HepG2 (cell line): ENCODE results near the gene NOP56. TPM values are rescaled to one million over a fixed set of nuclear protein-coding genes. Genes with fewer than 3 reads are reported as not detected.

ENCODE experiments used
- CBFB ChIP-seq: sonication (generic); formaldehyde crosslinking; IDR thresholded peaks from 2 replicates; pipeline ENCODE4 v1.4.0; 2020; ENCODE audit warnings: missing genetic modification reagents
- DRAP1 ChIP-seq: IDR thresholded peaks from 2 replicates; pipeline ENCODE4 v1.6.1; 2016; ENCODE audit warnings: missing genetic modification reagents, missing compliant biosample characterization
- KLF6 ChIP-seq: IDR thresholded peaks from 2 replicates; pipeline ENCODE4 v1.8.0; 2016; ENCODE audit warnings: missing biosample characterization, missing genetic modification reagents
- KMT2B ChIP-seq: IDR thresholded peaks from 2 replicates; pipeline ENCODE4 v1.6.1; 2016; ENCODE audit warnings: missing genetic modification reagents, missing compliant biosample characterization
- LBX2 ChIP-seq: sonication (generic); formaldehyde crosslinking; IDR thresholded peaks from 2 replicates; pipeline ENCODE4 v1.5.0; 2020; ENCODE audit warnings: missing genetic modification reagents, mild to moderate bottlenecking, borderline replicate concordance
- MATR3 ChIP-seq: sonication (generic); formaldehyde crosslinking; IDR thresholded peaks from 2 replicates; pipeline ENCODE4 v1.4.0; 2020; ENCODE audit warnings: missing genetic modification reagents
- MED8 ChIP-seq: sonication (generic); formaldehyde crosslinking; IDR thresholded peaks from 2 replicates; pipeline ENCODE4 v1.8.1; 2023; ENCODE audit warnings: mild to moderate bottlenecking, missing genetic modification reagents; ENCODE audit not compliant: insufficient replicate concordance
- MLX ChIP-seq: IDR thresholded peaks from 2 replicates; pipeline ENCODE4 v1.6.1; 2016
- MTERF4 ChIP-seq: sonication (generic); formaldehyde crosslinking; IDR thresholded peaks from 2 replicates; pipeline ENCODE4 v1.8.0; 2023; ENCODE audit warnings: mild to moderate bottlenecking, missing genetic modification reagents
- RBAK ChIP-seq: sonication (generic); formaldehyde crosslinking; IDR thresholded peaks from 2 replicates; pipeline ENCODE4 v1.5.1; 2020; ENCODE audit warnings: mild to moderate bottlenecking, missing genetic modification reagents
- RFX1 ChIP-seq: fragments of 450-650 bp; IDR thresholded peaks from 2 replicates; pipeline ENCODE4 v1.6.1; 2017
- RFX3 ChIP-seq: IDR thresholded peaks from 2 replicates; pipeline ENCODE4 v1.6.1; 2016; ENCODE audit warnings: missing biosample characterization, missing genetic modification reagents
- TBP ChIP-seq: sonication (generic); formaldehyde crosslinking; IDR thresholded peaks from 2 replicates; pipeline ENCODE4 v1.5.0; 2020; ENCODE audit warnings: missing genetic modification reagents
- TOE1 ChIP-seq: sonication (generic); formaldehyde crosslinking; IDR thresholded peaks from 2 replicates; pipeline ENCODE4 v1.4.0; 2020; ENCODE audit warnings: mild to moderate bottlenecking, missing genetic modification reagents
- ZBED4 ChIP-seq: sonication (generic); formaldehyde crosslinking; IDR thresholded peaks from 2 replicates; pipeline ENCODE4 v1.4.0; 2020; ENCODE audit warnings: missing genetic modification reagents, borderline replicate concordance
- ZBTB7A ChIP-seq: sonication (generic); formaldehyde crosslinking; IDR thresholded peaks from 2 replicates; pipeline ENCODE4 v1.8.0; 2022; ENCODE audit warnings: mild to moderate bottlenecking, missing genetic modification reagents
- ZFP82 ChIP-seq: sonication (generic); formaldehyde crosslinking; IDR thresholded peaks from 2 replicates; pipeline ENCODE4 v1.5.1; 2020; ENCODE audit warnings: mild to moderate bottlenecking, missing genetic modification reagents, borderline replicate concordance
- ZNF513 ChIP-seq: sonication (generic); formaldehyde crosslinking; conservative IDR thresholded peaks from 2 replicates; pipeline ENCODE4 v1.5.0; 2020; ENCODE audit warnings: missing genetic modification reagents
- ZNF75D ChIP-seq: sonication (generic); formaldehyde crosslinking; IDR thresholded peaks from 2 replicates; pipeline ENCODE4 v1.8.1; 2023; ENCODE audit warnings: missing genetic modification reagents, mild to moderate bottlenecking, borderline replicate concordance
- ZNF780A ChIP-seq: sonication (generic); formaldehyde crosslinking; IDR thresholded peaks from 2 replicates; pipeline ENCODE4 v1.8.0; 2022; ENCODE audit warnings: mild to moderate bottlenecking, missing genetic modification reagents, moderate library complexity
- polyA plus RNA-seq, 8 experiments: library from polyadenylated mRNA; depleted of rRNA in 3 of 8; stranded (reverse) in 7 of 8; unstranded in 1 of 8; fragments of >200 nt; fragmentation: Illumina TruSeq in 4 of 8; extraction: Trizol in 4 of 8; gene quantifications; 2 replicates each; pipeline versions ENCODE4 v1.2.1 to v1.2.3, GENCODE V29; 2011 to 2016; ENCODE audit warnings: low read depth in 4 of 8, missing spikeins in 1 of 8, mixed read lengths in 1 of 8; ENCODE audit not compliant: insufficient read depth in 1 of 8
- total RNA-seq, 5 experiments: library from RNA; depleted of rRNA; stranded (reverse); fragments of >200 nt; fragmentation: Illumina TruSeq; extraction: Trizol; gene quantifications; 2 replicates each; pipeline ENCODE4 v1.2.3, GENCODE V29; 2016; ENCODE audit warnings: low read depth in 1 of 5

NOP56 gene
- total and polyA plus RNA-seq, 2 of the 13 experiments (the other 11 are each of a cell fraction or from before 2014, with no cell fraction given), result 369 to 1,116 TPM

GRCh38 chr20:2652724-2653555 lies 508 bp downstream of the NOP56 start (continued):
- no peak; the same call in 1 of the 2 replicates for TF ChIP-seq ZBED4 (CRISPR knock-in tag)
- 0 out of 2 replicates have a peak, but pooled peaks have one; percentile 19 for TF ChIP-seq CBFB (CRISPR knock-in tag)
- no peak for TF ChIP-seq RFX1
- no peak; the same call in 1 of the 2 replicates for TF ChIP-seq KMT2B (CRISPR knock-in tag)
- TF ChIP-seq MTERF4 (CRISPR knock-in tag), result peak; percentile 92
- no peak for TF ChIP-seq RFX3 (CRISPR knock-in tag)
- TF ChIP-seq ZNF513 (CRISPR knock-in tag), result no peak
- no peak for TF ChIP-seq TBP (CRISPR knock-in tag)
- TF ChIP-seq ZFP82 (CRISPR knock-in tag), result peak; percentile 99; the same call in 1 of the 2 replicates
- TF ChIP-seq MLX (CRISPR knock-in tag), result no peak
- peak; percentile 82 for TF ChIP-seq RBAK (CRISPR knock-in tag)
- TF ChIP-seq LBX2, result 0 out of 2 replicates have a peak, but pooled peaks have one; percentile 20
- peak; percentile 10 for TF ChIP-seq ZNF780A (CRISPR knock-in tag)
- TF ChIP-seq MATR3, result 0 out of 2 replicates have a peak, but pooled peaks have one; percentile 86
- TF ChIP-seq ZNF75D (CRISPR knock-in tag), result no peak; the same call in 1 of the 2 replicates
- peak; percentile 4 for TF ChIP-seq MED8 (CRISPR knock-in tag)
- TF ChIP-seq DRAP1 (CRISPR knock-in tag), result no peak; the same call in 1 of the 2 replicates
- TF ChIP-seq TOE1 (CRISPR knock-in tag), result no peak; the same call in 1 of the 2 replicates
- peak; percentile 92 for TF ChIP-seq ZBTB7A (CRISPR knock-in tag)
- TF ChIP-seq KLF6, result no peak; the same call in 1 of the 2 replicates
